GM12878 (cell line): ENCODE measurements around the gene TRRAP. TPM values are rescaled to one million over a fixed set of nuclear protein-coding genes. Genes with fewer than 3 reads are reported as not detected.

Source experiments
- ATAC-seq: fragments of 200-7000 bp; cut with Tn5 transposase; 3 replicates; pipeline ENCODE4 v1.9.1; 2020; ENCODE audit warnings: mild to moderate bottlenecking, moderate library complexity
- BruUV-seq: library from RNA; stranded (reverse); fragments of 400-500 nt; replicated peaks from 2 replicates; lab custom pipeline; 2021; lab: Mats Ljungman, UMichigan
- CTCF ChIA-PET: fragments of 300-600 bp; sonication (Branson Sonifier 250); formaldehyde crosslinking; extraction: SDS; loops from one replicate; lab custom pipeline; 2021; ENCODE audit warnings: inconsistent platforms; lab: Yijun Ruan, JAX
- POLR2A ChIA-PET: fragments of 350-600 bp; formaldehyde crosslinking; extraction: SDS; loops from one replicate; lab custom pipeline; 2021; ENCODE audit warnings: inconsistent platforms; lab: Charles Lee
- RAD21 ChIA-PET: fragments of 300-600 bp; sonication (Branson Sonifier 250); formaldehyde crosslinking; loops from one replicate; lab custom pipeline; 2023; ENCODE audit warnings: antibody characterized with exemption; ENCODE audit not compliant: unreplicated experiment; lab: Charles Lee
- SMC1A ChIA-PET: fragments of 300-600 bp; sonication (Branson Sonifier 250); formaldehyde crosslinking; loops from one replicate; lab custom pipeline; 2023; ENCODE audit not compliant: unreplicated experiment, uncharacterized antibody; lab: Charles Lee
- DNase-seq: peaks from one replicate; pipeline ENCODE4 v3.0.0-alpha.2; 2011; ENCODE audit warnings: low read depth, low spot score
- FAIRE-seq: peaks from 3 replicates; lab custom pipeline; 2011; peaks lifted over from hg19 to GRCh38; lab: Jason Lieb, UNC
- H2AFZ ChIP-seq: 2 replicates; pipeline ENCODE4 v1.6.0; 2011; ENCODE audit warnings: low read depth, low read length, control low read depth; ENCODE audit not compliant: control insufficient read depth
- H3K27ac ChIP-seq: 2 replicates; pipeline ENCODE4 v1.5.1; 2011; ENCODE audit warnings: control low read depth; ENCODE audit not compliant: control insufficient read depth, insufficient read depth
- H3K27me3 ChIP-seq, 2 experiments: replicated peaks in 1 of 2; 2 replicates each; pipeline versions ENCODE4 v1.6.0 to v1.6.1; 2011; ENCODE audit warnings: low read length in 1 of 2; ENCODE audit not compliant: control insufficient read depth in 2 of 2, insufficient read depth in 2 of 2
- H3K36me3 ChIP-seq, 2 experiments: 2 replicates each; pipeline ENCODE4 v1.5.1; 2011; ENCODE audit warnings: low read length in 1 of 2; ENCODE audit not compliant: control insufficient read depth in 2 of 2, insufficient read depth in 2 of 2
- H3K4me1 ChIP-seq: 2 replicates; pipeline ENCODE4 v1.6.1; 2011; ENCODE audit warnings: mild to moderate bottlenecking, low read length, moderate library complexity, mixed read lengths; ENCODE audit not compliant: control insufficient read depth, insufficient read depth
- H3K4me2 ChIP-seq: 2 replicates; pipeline ENCODE4 v1.6.0; 2011; ENCODE audit warnings: control low read depth; ENCODE audit not compliant: control insufficient read depth, insufficient read depth
- H3K4me3 ChIP-seq: fragments of 200-600 bp; sonication (generic); 2 replicates; pipeline ENCODE4 v1.5.1; 2016
- H3K79me2 ChIP-seq: 2 replicates; pipeline ENCODE4 v1.6.0; 2011; ENCODE audit warnings: low read length; ENCODE audit not compliant: control insufficient read depth, insufficient read depth
- H3K9ac ChIP-seq: 2 replicates; pipeline ENCODE4 v1.8.0; 2011; ENCODE audit warnings: low read length, control low read depth, mixed read lengths; ENCODE audit not compliant: control insufficient read depth, insufficient read depth
- H3K9me3 ChIP-seq: replicated peaks from 3 replicates; pipeline ENCODE4 v1.5.1; 2011; ENCODE audit warnings: mild to moderate bottlenecking, low read length; ENCODE audit not compliant: control insufficient read depth, insufficient read depth
- H4K20me1 ChIP-seq: 2 replicates; pipeline ENCODE4 v1.6.0; 2011; ENCODE audit not compliant: control insufficient read depth, insufficient read depth
- ATF7 ChIP-seq: fragments of 450-650 bp; IDR thresholded peaks from 2 replicates; pipeline ENCODE4 v1.6.1; 2016; ENCODE audit warnings: low read depth, mild to moderate bottlenecking
- CEBPB ChIP-seq, 2 experiments: fragments of 150-350 bp in 1 of 2; IDR thresholded peaks; 2 replicates each; pipeline ENCODE4 v1.6.1; 2012 to 2014; ENCODE audit warnings: low read depth in 2 of 2, low read length in 2 of 2, borderline replicate concordance in 1 of 2, inconsistent platforms in 1 of 2
- CHD2 ChIP-seq: IDR thresholded peaks from 2 replicates; pipeline ENCODE4 v1.6.1; 2011; ENCODE audit warnings: low read depth, low read length, improper control_type of control experiment, borderline replicate concordance
- EP300 ChIP-seq, 2 experiments: fragments of 150-350 bp in 1 of 2; IDR thresholded peaks; 2 replicates each; pipeline ENCODE4 v1.6.1; 2011 to 2012; ENCODE audit warnings: low read depth in 2 of 2, low read length in 2 of 2, borderline replicate concordance in 1 of 2, improper control_type of control experiment in 1 of 2, inconsistent platforms in 1 of 2; ENCODE audit not compliant: control insufficient read depth in 1 of 2
- RB1 ChIP-seq: fragments of 450-650 bp; formaldehyde crosslinking; IDR thresholded peaks from 2 replicates; pipeline ENCODE4 v1.6.1; 2017; ENCODE audit warnings: mild to moderate bottlenecking, borderline replicate concordance
- RUNX3 ChIP-seq: IDR thresholded peaks from 2 replicates; pipeline ENCODE4 v1.6.1; 2012; ENCODE audit warnings: low read length, inconsistent platforms
- WGBS: methylation state at CpG from one replicate; pipeline ENCODE4 v1.1.6; 2016; ENCODE audit warnings: low lambda C conversion rate; ENCODE audit not compliant: insufficient replicate concordance, insufficient coverage; ENCODE audit errors: missing lambda C conversion rate; 5-methylcytosine and 5-hydroxymethylcytosine counted together
- in situ Hi-C: fragments of 300-500 bp; cut with MboI; formaldehyde crosslinking; loops from 9 replicates; pipeline ENCODE4 v1.14.3; 2018; ENCODE audit warnings: mixed read lengths
- intact Hi-C: fragments of 100-400 bp; cut with micrococcal nuclease; formaldehyde crosslinking; loops from one replicate; pipeline ENCODE4 v1.14.2; 2022; ENCODE audit not compliant: unreplicated experiment
- polyA plus RNA-seq, 11 experiments: library from polyadenylated mRNA; depleted of rRNA in 4 of 11; unstranded in 6 of 11; stranded (reverse) in 5 of 11; fragments of >200 nt; fragmentation: Nextera tagmentation in 4 of 11; fragmentation: Illumina TruSeq in 1 of 11; extraction: Ambion mirVana in 4 of 11; extraction: Trizol in 1 of 11; gene quantifications; 1 replicate in 1 of 11; 2 replicates in 10 of 11; pipeline versions ENCODE4 v1.2.1 to v1.2.3, GENCODE V29; 2011 to 2016; ENCODE audit warnings: inconsistent platforms in 2 of 11, missing spikeins in 2 of 11, low read depth in 1 of 11
- total RNA-seq, 4 experiments: library from RNA; depleted of rRNA in 3 of 4; stranded (reverse); fragments of >200 nt in 3 of 4; fragmentation: Illumina TruSeq in 1 of 4; extraction: Trizol in 1 of 4; gene quantifications; 2 replicates each; pipeline versions ENCODE4 v1.2.1 to v1.2.3, GENCODE V29; 2013 to 2021
- TF ChIP-seq, protein P1 (sequence below): fragments of 450-650 bp; conservative IDR thresholded peaks from 2 replicates; pipeline ENCODE4 v1.6.1; 2017; ENCODE audit warnings: mild to moderate bottlenecking, moderate library complexity
- TF ChIP-seq, protein P2 (sequence below): fragments of 450-650 bp; IDR thresholded peaks from 2 replicates; pipeline ENCODE4 v1.6.1; 2017; ENCODE audit warnings: low read depth, mild to moderate bottlenecking, moderate library complexity
- TF ChIP-seq, protein P3 (sequence below): fragments of 450-650 bp; formaldehyde crosslinking; IDR thresholded peaks from 2 replicates; pipeline ENCODE4 v1.5.0; 2022; ENCODE audit warnings: mild to moderate bottlenecking, missing genetic modification characterization
- TF ChIP-seq, protein P4 (sequence below): fragments of 450-650 bp; IDR thresholded peaks from 2 replicates; pipeline ENCODE4 v1.6.1; 2018; ENCODE audit warnings: mild to moderate bottlenecking, low read depth, moderate library complexity; ENCODE audit not compliant: partially characterized antibody
- TF ChIP-seq, protein P5 (sequence below): IDR thresholded peaks from 2 replicates; pipeline ENCODE4 v1.6.1; 2012; ENCODE audit warnings: low read depth, low read length, improper control_type of control experiment

Gene TRRAP
- total and polyA plus RNA-seq, 10 of the 15 experiments (the other 5 are each of a cell fraction or from before 2014, with no cell fraction given), result 1.1 to 39.3 (median 8.5) TPM

DNA sequence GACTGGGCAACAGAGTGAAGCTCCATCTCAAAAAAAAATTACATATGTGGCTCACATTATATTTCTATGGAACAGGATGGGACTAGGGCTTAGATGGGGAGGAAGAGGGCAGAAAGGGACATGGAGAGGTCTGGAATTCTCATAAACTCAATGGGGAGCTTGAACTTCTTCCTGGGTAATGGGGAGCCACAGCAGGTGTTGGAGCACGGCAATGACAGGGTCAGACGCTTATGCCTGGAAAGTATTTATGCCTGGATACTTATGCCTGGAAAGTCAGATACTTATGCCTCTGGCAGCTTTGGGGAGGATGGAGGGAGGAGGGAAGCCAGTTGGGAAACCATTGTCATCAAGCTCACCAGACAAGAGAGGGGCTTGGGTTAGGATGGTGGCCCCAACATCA lies 45.3 kb upstream of the TRRAP start:
- 68% methylated on average over 2 of the region's 2 CpGs for WGBS
- H3K27me3 ChIP-seq, result no peaks in the 10 kb centered on the region
- ChIA-PET POLR2A (no interaction called here), SMC1A (interaction anchor here (0.8 to 1.5 kb wide), 6 partner anchors 9 to 410 kb away, joined by 3 to 4 read pairs (median 4); no protein-coding TSS in a partner anchor), RAD21 (interaction anchor here (1.5 to 1.6 kb wide), 2 partner anchors 9 to 65 kb away, joined by 3 to 5 read pairs; no protein-coding TSS in a partner anchor), CTCF (interaction anchor here (1.3 to 4.9 kb wide), 7 partner anchors 9 to 414 kb away, joined by 3 to 37 read pairs (median 9); no protein-coding TSS in a partner anchor)
- H3K27ac ChIP-seq, result no peak overlapping the region
- ATAC-seq, result no peak
- no peaks in the 10 kb centered on the region for H3K9me3 ChIP-seq
- no peaks in the 10 kb centered on the region for H3K36me3 ChIP-seq
- BruUV-seq, result no TSS peak
- no peak for DNase-seq
- intact Hi-C loops (no loop called here), in situ Hi-C loops (no loop called here)
- H4K20me1 ChIP-seq, result no peaks in the 10 kb centered on the region
- H3K4me1 ChIP-seq, result no peaks in the 10 kb centered on the region; the same call in 1 of the 2 replicates
- no peak for FAIRE-seq
- no peaks in the 10 kb centered on the region for H3K79me2 ChIP-seq
- no peak overlapping the region for H3K9ac ChIP-seq
- H3K4me2 ChIP-seq, result no peak overlapping the region
- H3K4me3 ChIP-seq, result no peak overlapping the region
- H2AFZ ChIP-seq, result no peak overlapping the region
- TF ChIP-seq CHD2 (no peak), ATF7 (no peak), EP300 (IDR thresholded peaks at IDR 0.05; ENCODE audit: borderline replicate concordance in 1 of 2, control insufficient read depth in 1 of 2, low read depth in 2 of 2, low read length in 2 of 2) (no peak), CEBPB (IDR thresholded peaks at IDR 0.05; ENCODE audit: borderline replicate concordance in 1 of 2, low read depth in 2 of 2, low read length in 2 of 2) (no peak), RUNX3 (no peak), RB1 (no peak)
- TF ChIP-seq, protein P1, sequence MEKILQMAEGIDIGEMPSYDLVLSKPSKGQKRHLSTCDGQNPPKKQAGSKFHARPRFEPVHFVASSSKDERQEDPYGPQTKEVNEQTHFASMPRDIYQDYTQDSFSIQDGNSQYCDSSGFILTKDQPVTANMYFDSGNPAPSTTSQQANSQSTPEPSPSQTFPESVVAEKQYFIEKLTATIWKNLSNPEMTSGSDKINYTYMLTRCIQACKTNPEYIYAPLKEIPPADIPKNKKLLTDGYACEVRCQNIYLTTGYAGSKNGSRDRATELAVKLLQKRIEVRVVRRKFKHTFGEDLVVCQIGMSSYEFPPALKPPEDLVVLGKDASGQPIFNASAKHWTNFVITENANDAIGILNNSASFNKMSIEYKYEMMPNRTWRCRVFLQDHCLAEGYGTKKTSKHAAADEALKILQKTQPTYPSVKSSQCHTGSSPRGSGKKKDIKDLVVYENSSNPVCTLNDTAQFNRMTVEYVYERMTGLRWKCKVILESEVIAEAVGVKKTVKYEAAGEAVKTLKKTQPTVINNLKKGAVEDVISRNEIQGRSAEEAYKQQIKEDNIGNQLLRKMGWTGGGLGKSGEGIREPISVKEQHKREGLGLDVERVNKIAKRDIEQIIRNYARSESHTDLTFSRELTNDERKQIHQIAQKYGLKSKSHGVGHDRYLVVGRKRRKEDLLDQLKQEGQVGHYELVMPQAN, result no peak
- TF ChIP-seq, protein P2, sequence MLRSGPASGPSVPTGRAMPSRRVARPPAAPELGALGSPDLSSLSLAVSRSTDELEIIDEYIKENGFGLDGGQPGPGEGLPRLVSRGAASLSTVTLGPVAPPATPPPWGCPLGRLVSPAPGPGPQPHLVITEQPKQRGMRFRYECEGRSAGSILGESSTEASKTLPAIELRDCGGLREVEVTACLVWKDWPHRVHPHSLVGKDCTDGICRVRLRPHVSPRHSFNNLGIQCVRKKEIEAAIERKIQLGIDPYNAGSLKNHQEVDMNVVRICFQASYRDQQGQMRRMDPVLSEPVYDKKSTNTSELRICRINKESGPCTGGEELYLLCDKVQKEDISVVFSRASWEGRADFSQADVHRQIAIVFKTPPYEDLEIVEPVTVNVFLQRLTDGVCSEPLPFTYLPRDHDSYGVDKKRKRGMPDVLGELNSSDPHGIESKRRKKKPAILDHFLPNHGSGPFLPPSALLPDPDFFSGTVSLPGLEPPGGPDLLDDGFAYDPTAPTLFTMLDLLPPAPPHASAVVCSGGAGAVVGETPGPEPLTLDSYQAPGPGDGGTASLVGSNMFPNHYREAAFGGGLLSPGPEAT, result no peak
- TF ChIP-seq, protein P3, sequence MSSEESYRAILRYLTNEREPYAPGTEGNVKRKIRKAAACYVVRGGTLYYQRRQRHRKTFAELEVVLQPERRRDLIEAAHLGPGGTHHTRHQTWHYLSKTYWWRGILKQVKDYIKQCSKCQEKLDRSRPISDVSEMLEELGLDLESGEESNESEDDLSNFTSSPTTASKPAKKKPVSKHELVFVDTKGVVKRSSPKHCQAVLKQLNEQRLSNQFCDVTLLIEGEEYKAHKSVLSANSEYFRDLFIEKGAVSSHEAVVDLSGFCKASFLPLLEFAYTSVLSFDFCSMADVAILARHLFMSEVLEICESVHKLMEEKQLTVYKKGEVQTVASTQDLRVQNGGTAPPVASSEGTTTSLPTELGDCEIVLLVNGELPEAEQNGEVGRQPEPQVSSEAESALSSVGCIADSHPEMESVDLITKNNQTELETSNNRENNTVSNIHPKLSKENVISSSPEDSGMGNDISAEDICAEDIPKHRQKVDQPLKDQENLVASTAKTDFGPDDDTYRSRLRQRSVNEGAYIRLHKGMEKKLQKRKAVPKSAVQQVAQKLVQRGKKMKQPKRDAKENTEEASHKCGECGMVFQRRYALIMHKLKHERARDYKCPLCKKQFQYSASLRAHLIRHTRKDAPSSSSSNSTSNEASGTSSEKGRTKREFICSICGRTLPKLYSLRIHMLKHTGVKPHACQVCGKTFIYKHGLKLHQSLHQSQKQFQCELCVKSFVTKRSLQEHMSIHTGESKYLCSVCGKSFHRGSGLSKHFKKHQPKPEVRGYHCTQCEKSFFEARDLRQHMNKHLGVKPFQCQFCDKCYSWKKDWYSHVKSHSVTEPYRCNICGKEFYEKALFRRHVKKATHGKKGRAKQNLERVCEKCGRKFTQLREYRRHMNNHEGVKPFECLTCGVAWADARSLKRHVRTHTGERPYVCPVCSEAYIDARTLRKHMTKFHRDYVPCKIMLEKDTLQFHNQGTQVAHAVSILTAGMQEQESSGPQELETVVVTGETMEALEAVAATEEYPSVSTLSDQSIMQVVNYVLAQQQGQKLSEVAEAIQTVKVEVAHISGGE (CRISPR knock-in tag), result no peak
- TF ChIP-seq, protein P4, sequence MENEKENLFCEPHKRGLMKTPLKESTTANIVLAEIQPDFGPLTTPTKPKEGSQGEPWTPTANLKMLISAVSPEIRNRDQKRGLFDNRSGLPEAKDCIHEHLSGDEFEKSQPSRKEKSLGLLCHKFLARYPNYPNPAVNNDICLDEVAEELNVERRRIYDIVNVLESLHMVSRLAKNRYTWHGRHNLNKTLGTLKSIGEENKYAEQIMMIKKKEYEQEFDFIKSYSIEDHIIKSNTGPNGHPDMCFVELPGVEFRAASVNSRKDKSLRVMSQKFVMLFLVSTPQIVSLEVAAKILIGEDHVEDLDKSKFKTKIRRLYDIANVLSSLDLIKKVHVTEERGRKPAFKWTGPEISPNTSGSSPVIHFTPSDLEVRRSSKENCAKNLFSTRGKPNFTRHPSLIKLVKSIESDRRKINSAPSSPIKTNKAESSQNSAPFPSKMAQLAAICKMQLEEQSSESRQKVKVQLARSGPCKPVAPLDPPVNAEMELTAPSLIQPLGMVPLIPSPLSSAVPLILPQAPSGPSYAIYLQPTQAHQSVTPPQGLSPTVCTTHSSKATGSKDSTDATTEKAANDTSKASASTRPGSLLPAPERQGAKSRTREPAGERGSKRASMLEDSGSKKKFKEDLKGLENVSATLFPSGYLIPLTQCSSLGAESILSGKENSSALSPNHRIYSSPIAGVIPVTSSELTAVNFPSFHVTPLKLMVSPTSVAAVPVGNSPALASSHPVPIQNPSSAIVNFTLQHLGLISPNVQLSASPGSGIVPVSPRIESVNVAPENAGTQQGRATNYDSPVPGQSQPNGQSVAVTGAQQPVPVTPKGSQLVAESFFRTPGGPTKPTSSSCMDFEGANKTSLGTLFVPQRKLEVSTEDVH, result no peak
- TF ChIP-seq, protein P5, sequence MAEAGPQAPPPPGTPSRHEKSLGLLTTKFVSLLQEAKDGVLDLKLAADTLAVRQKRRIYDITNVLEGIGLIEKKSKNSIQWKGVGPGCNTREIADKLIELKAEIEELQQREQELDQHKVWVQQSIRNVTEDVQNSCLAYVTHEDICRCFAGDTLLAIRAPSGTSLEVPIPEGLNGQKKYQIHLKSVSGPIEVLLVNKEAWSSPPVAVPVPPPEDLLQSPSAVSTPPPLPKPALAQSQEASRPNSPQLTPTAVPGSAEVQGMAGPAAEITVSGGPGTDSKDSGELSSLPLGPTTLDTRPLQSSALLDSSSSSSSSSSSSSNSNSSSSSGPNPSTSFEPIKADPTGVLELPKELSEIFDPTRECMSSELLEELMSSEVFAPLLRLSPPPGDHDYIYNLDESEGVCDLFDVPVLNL, result no peak
